Measurements from ENCODE around the gene PKNOX2.

The PKNOX2 gene, protein sequence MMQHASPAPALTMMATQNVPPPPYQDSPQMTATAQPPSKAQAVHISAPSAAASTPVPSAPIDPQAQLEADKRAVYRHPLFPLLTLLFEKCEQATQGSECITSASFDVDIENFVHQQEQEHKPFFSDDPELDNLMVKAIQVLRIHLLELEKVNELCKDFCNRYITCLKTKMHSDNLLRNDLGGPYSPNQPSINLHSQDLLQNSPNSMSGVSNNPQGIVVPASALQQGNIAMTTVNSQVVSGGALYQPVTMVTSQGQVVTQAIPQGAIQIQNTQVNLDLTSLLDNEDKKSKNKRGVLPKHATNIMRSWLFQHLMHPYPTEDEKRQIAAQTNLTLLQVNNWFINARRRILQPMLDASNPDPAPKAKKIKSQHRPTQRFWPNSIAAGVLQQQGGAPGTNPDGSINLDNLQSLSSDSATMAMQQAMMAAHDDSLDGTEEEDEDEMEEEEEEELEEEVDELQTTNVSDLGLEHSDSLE

DNA sequence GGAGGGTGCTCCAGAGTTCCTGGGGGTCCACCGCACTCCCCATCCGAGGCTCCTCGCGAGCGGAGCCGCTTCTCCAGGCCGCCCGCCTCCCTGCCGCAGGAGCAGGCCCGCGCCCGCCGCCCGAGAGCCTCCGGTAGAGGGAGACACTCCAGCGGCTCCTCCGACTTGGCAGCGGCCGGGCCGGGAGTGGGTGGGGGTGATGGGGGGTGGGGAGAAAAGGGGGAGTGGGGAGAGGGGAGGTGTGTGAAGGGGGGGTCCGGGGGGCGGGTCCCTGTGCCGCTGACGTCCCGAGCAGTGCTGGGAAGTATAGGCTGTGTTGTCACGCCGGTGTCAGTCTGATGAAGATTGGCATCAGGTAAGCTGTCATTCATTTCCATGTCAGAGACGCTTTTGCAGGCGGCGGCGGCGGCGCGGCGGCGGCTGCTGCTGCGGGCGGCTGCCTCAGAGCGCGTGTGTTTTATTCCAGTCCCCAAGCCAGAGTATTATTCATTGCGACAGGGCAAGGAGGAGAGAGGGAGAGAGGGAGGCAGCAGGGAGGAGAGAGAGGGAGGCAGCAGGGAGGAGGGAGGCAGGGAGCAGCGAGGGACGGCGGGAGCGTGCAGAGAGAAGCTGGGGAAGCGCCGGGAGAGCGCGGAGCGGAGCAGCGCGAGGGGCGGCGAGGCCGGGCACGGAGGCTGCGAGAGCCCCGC lies at the start of gene PKNOX2:
TSS of gene PKNOX2 (plus strand) at position 330 of the 689 bp plus-strand sequence. CDS start 186,555 bp downstream, outside the sequence.
- DNase-seq: peak; percentile 68

DNA sequence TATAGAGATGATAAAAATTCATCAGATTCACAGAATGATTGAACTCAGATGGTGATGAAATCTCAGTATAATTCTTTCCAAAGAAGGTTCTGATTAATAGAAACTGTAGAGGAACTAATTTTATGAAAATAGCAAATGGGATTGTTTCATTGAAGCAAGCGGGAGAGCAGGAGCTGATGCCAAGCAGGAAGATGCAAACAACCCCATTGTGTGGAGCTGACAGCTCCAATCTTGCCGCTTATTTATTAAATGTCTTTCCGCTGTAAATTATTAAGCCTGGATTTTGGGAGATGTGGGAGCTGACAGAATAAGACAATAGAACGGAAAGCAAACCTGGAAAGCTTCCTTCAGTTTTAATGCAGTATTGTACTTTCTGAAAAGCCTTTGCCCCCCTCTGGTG lies 47.1 kb upstream of the PKNOX2 start:
- DNase-seq: no peak

DNA sequence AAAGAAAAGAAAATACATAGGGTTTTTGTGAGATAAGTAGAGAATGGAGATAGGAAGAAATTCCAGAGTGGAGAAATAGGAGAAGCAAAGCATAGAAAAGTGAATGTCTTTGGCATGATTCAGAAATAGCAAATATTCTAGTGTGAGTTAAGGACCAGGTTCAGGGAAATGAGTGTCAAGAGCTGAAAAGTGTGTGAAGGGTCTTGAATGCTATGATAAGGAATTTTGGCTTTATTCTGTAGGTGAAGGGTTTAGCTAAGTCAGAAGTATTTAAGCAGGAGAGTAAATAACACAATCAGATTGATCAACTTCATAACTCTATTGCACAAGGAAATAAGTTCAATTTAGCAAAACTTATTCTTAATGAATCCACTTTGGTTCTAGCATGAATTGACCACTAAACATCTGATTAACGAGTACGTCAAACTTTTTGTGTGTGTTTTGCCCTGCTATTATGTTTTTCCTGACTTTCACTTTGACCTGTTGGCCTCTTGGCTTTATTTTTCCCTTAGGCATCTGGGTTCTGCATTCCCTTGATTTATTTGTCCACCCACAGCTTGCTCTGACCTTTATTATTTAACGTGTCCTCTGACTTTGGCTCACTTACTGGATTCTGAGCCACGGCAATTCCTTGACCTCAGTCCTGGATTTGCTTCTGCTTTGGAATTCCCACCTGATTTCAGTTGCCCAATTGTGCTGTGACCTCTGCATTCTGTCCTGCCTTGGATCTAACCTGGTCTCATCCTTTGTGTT lies 41.2 kb upstream of the PKNOX2 start:
- DNase-seq: no peak

DNA sequence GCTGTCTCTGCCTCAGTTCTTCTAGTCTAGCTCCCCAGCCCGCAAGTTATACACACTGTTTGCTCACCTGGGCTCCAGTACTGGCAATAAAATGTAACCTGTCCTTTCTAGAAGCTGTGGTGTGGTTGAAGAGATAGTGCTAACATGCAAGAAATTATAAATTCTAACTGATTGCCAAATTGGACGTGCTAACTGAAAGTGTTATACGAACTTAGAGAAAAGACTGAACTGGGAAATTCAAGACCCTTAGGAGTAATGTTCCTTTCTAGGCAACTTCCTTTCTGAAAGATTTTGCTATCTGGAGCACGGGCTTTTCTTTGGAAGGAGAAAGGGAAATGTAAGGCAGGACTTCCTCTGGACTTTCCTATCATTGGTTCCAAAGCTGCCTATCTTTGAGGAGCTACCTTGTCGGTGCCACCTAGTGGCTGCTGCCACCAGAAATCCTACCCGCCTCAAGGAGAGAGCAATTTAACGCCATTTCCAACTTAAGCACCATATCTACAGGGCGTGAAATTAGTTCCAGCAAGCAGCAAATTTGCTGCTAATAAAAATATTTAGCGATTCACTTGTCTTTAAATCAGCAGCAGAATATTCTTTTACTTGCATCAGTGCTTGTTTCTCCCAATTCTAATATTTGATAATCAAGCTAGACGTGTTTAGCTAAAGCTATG lies 40.5 kb upstream of the PKNOX2 start:
- peak; percentile 44 for DNase-seq

DNA sequence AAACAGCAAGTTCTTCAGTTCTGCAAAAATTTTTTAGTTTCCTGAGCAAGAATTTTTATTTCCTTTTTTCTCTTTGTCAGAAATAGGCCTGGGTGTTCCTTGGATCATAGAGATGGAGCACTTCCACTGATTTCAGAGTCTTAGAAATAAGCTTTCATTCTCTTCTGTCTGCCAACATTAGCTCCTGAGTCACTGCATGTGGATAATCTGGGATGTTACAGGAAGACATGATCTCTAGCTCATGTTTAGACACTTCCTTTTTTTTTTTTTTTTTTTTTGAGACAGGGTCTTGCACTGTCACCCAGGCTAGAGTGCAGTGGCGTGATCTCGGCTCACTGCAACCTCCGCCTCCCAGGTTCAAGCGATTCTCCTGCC lies 39.9 kb upstream of the PKNOX2 start:
- no peak for DNase-seq

DNA sequence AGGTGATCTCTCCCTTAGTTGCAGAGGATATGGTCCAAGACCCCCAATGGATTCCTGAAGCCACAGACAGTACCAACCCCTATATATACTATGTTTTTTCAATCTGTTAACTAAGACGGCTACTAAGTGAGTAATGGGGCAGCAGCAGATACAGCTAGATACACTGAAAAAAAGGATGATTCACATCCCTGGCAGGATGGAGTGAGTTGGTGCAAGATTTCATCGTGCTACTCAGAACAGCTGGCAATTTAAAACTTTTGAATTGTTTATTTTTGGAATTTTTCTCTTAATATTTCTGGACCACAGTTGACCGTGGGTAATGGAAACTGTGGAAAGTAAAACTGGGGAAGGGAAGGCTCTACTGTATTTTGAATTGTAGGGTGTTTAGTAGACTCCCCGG lies 36.1 kb upstream of the PKNOX2 start:
- no peak for DNase-seq

DNA sequence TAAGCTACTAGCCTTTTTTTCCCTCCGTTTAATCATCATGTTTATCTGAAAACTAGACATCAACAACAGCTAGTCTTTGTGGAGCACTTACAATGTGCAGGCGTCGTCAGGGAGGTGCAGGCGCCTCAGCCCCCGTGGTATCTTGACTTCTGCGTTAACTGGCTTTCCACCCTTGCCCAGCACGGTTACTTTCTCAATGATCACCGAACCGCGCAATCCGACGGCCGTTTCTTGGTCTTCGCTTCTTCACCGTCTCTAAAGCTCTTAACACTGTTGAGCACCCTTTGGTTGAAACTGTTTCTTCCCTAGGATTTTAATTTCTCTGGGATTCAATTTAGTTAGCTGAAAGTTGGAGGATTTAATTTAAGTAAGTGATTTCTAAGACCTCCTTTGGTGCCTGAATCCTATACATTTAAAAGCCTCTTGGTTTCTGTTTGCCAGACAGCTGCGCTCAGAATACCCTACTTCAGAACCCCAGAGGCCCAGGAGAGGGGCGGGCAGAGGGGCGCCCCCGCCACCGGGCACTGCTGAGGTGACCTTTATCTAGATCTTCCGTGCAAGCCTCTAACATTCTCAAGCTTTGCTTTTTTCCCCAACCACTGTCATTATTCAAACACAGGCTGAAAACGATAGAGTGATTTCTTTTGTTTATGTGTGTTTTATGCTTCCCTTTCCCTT lies 35.1 kb upstream of the PKNOX2 start:
- DNase-seq: no peak

DNA sequence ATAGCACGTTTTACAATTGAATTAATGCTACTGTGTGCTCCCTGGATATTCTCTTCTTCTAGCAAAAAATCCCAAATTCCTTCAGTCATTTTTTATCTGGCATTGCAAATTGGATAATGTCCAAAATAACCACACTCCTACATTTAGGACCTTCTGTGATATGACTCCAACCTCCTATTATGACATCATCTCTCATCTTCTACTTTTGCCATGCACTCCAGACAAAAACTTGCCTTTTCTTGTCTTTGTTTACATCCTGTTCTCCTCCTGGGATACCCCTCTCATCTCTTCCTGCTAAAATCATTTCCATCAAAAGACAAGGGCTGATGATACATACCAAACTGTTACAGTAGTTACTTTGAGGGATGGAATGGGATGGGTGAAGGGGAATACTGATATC lies 32.5 kb upstream of the PKNOX2 start:
- DNase-seq: no peak

DNA sequence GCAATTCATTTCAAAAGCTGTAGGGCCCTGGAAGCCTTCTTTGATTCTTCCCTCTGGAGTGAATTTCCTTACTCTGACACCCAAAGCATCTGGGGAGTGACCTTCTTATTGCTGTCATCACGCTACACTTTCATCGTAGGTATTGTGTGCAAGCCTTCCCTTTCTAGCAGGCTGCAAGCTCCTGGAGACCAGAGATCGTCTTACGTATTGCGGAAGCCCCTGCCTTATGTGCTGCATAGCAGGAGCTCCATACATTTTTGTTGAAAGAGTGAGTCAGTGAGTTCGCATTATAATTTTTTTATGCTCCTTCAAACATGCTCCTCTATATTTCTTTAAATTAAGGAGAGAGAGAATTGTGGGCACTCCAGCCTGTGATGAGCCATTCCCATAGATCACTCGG lies 32.0 kb upstream of the PKNOX2 start:
- no peak for DNase-seq

DNA sequence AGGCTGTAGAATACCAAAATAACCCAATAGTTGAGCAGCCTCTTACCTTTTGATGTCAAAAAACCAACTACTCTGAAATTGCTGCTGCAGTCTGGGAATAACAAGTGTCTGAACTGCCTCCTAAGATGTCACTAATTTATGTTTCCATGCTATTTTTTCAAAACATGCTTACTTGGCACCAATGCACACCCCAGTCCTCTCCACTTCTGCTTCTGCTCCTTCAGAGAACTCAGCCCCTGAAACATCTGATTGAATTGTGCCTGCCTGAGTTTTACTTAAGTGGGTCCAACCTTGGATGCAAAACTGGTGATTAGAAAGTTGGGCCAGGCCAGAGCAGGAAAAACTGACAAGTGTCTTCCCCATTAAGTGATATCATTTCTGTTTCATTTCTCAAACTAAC lies 28.6 kb upstream of the PKNOX2 start:
- no peak for DNase-seq

DNA sequence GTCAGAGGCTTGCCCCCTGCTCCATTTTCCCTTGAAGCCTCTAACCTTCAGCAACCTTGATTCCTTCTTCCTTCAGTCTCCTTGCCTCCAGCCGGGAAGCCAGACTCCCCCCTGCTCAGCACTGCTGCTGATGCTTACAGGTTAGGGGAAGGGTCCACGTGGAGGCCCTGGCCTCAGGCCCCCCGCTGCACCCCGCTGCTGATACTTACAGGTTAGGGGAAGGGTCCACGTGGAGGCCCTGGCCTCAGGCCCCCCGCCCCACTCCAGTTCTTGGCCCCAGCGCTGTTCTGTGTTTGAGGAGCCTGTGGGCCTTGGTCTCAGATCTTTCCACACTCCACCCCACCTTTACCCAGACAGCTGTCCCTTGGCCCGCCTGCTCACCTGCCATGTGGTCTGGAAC lies 25.6 kb upstream of the PKNOX2 start:
- no peak for DNase-seq

DNA sequence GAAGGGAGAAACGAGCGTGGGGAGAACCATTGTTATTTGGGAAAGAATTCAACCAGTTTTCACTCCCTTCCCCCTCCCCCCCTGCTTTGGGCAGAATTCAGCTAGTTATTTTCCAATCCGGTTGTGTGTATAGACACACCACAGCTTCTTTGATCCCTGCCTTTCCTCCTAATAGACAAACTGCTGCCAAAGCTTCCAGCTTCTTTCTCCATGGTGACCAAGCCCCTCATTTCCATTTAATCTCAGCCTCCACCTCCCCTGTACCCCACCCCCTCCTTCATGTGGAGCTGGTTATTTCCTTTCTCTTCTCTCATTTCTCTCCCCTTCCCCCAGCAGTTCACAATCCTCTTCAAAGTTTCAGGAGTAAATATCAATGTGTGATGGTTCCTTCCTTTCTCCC lies 24.8 kb upstream of the PKNOX2 start:
- DNase-seq: no peak

DNA sequence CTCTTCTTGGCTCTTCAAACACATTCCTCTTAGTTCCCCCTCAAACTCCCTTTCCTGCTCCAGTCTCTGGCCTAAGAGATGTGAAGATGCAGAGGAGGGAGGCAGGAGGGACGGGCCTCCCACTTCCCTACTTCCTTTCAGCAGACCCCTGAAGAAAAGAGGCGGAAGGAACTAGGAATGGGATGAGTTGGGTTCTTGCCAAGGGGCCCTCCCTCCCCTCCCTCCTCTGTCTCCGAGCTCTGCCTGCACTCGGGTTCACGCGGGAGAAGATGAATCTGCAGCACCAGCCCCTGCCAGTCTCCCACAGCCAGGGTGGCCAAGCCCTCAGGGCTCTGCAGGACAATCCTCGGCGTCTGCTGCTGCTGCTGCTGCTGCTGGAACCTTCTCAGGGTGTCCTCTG lies 24.3 kb upstream of the PKNOX2 start:
- DNase-seq: no peak

DNA sequence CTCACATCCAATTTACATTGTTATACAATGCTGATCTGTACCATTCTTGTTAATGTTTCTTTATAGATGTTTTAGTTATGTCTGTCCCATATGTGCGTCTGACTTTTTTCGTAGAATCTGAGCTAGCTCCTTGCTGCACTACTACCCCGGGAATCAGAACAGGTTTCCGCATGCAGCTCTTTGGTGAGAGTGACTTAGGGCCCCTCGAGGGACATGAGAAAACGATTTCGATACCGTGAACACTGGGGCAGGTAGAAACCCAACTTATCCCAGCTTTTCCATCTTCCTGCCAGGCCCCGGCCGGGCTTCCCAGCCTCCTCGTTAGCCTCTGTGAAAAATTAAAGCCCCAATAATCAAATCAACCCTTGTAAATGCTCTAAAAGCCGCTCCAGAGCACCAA lies 23.4 kb upstream of the PKNOX2 start:
- DNase-seq: no peak

DNA sequence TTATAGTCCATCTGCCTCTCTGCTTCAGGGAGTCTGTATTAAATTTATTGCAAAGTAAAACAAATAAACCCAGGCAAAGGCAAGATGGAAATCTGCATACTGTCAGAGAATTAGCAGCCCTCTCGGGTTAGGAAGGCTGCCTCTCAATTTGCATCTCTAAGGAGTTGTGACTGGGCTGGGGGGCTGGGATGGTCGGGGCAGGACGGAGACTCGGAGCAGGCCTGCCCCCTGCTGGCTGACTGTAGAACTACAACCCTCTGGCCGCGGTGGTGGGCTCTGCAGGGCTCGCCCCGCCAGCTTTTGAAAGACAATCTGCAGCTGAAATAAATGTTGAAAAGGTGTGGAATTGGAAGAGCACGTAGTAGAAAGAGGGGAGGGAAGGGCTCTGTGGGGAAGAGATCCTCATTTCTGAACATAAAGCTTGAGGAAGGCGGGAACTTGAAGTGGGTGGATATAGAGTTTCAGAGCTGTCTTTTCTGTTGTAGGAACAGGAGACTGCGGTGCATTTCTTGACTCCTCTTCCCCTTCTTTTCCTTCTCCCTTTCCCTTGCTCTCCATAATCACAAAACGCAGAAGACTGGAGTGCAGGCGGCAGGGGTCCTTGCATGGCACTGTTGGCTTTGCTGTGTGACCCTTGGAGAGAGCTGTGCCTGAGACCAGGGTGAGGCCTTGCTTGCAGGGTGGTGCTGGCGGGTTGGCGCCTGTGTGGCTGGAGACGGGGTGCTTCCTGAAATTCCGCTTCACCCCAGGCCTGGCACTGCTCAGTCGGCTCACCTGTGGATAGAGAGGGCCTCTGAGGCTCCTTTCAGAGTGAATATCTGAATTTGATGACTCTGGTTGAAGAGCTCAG lies 22.6 kb upstream of the PKNOX2 start:
- DNase-seq: peak; percentile 52

DNA sequence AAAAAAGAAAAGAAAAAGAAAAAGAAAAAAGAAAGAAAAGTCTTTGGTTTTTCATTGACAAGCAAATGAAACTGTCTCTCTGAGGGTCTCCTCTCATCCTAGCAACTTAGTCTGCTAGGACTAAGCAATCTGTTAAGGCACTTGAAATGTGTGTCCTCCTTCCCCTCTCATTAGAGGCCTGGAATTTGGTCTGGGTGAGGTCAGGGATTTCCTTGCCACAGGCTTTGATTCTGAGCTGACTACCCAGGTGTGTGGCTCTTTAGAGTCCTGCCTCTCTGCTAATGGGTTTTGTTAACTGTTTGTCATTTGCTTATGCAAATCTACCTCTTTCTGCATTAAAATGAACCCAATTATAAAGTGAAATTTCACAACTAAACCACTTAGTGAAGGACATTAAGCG lies 18.3 kb upstream of the PKNOX2 start:
- DNase-seq: no peak

DNA sequence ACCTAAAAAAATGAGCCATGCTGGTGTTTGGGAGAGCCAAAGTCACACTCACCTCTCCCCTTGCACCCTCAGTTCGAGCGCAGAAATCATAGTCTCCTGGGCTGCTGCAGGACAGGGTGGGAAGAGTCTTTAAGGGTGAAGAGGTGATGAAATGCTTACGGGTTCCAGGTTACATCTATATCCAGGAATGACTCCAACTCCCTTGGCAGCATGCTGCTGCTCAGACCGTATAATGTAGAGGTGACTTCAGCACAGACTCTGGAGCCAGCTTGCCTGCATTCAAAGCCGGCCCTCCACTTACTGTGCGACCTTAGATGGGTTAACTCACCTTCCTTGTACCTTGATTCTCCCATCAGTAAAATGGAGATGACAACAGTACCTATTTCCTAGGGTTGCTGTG lies 17.3 kb upstream of the PKNOX2 start:
- DNase-seq: no peak

DNA sequence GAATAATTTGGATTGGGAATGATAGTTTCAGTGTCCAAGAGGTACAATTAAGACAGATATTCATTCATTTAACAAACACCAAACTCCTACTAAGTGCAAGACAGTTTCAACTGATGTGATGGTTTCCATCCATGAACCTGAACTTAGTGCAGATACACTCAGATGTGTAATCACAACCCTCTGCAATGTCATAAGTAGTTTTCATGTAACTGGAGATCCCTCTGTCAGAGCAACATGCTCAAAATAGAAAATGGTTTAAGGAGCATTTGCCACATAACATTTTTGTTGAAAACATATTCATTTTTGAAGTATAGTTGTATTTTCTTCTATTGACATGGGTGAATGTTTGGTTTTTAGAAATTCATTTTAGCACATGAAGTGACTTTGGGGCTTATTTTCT lies 16.5 kb upstream of the PKNOX2 start:
- DNase-seq: no peak

DNA sequence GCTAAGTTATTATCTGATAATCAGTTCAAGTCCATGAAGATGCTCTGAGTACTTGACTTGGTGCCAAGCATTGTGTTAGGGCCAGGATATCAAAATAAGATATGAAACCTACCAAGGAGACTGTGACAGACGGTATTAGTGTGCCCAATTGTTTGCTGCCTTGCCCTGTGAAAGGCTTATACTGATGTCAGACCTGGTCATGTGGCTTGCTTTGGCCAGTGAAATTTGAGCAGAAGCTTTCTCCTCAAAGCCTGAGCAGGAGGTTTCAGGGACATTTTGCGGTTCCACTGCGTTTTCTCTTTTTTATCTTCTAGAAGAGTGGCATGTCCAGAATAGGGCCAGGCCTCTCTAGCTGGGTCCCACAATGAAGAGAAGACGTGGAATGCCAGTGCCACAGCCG lies 15.8 kb upstream of the PKNOX2 start:
- DNase-seq: no peak

DNA sequence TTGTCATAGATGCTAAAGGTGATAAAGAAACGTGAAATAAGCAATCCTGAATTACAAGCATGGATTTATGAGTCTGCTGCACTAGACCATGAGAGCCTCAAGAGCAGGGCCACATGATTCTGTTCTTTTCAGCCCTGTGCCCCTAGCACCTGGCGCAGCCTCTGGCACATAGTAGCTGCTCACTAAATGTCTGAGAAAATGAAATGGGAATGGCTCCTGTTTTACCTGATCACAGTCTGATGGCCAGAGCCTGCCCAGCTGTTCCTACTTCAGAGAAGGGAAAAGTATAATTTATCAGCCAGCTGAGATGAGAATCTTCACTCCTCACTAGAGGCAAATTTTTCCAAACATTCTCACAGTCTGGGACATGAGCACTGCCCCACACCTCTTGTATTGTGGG lies 10.7 kb upstream of the PKNOX2 start:
- DNase-seq: no peak

DNA sequence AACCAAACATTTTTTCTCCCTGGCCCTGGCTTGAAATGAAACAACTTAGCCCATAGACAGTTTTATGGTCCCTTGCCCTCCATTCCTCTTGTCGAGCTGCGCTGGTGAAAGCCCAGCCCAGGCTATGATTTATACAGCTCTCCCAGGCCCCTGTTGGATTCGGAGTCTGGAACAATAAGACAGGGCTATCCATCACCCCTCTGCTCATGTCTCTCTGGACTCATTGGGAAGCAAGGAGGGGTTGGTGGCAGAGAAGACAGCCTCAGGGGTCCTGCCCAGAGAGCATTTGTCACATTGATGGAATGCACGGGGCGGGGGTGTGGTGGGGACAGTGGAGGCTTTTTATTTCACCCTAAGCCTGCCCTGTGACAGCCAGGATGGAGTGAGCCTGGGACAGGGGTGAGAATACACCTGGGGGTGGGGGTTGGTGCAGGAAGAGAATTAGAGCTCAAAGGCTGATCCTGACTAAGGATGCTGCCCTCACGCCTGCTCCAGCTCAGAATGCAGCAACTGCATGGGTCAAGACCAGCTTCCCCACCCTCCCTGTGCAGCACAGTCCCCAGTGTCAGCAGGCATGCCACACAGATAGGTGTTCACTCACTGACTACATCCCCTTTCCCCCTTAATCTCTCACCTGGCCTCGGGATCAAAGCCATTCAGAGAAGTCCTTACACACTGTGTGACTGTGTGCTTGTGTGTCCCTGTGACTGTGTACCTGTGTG lies 10.0 kb upstream of the PKNOX2 start:
- DNase-seq: no peak
